ENCODE data around the gene CEP68. TPM values are rescaled to one million over a fixed set of nuclear protein-coding genes. Genes with fewer than 3 reads are reported as not detected.

CEP68 gene
- total RNA-seq, 4 donors from 2014 or later, result 21.6 to 40.4 (median 25.2) TPM

- Histone ChIP-seq H3K4me1 (peaks cover 0 to 31% (median 0%) of the 10 kb centered on the region in 4 donors), H3K27ac (no peak overlapping the region), H3K36me3 (peaks cover 0 to 81% (median 0%) of the 10 kb centered on the region in 3 donors), H3K4me3 (no peak overlapping the region), H3K27me3 (no peaks in the 10 kb centered on the region), H3K9me3 (no peaks in the 10 kb centered on the region)
- no peak for DNase-seq (ENCODE audit: low spot score in 2 of 2)
- TF ChIP-seq EP300 (IDR thresholded peaks at IDR 0.05), result no peak
- no peak for TF ChIP-seq POLR2A (IDR thresholded peaks at IDR 0.05)
- TF ChIP-seq CTCF (IDR thresholded peaks at IDR 0.05), result no peak
- 89 to 92% methylated on average over 1 of the region's 1 CpG for WGBS, 2 donors
Observed at GRCh38 chr2:65096948-65097347, 40.7 kb downstream of the CEP68 start.

DNA sequence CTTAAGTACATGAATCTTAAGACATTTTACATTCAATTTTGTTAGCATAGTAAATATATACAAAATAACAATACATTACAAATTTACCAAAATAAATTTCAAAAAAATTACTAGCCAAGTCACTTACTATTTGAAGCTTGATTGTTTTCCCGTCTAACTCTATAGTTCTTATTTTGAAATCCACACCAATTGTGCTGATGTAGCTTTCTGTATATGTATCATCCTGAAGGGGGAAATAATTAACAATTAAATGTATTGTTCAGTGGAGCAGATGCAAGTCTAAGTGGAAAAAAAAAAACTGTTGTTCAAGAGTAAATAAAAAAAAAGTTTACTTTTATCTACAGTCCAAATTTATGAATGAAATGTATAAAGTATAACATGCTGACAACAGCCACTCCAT, 41.6 kb downstream of the CEP68 start:
- DNase-seq (ENCODE audit: low spot score in 2 of 2), result no peak
- Histone ChIP-seq H3K4me3 (no peak overlapping the region), H3K27me3 (no peaks in the 10 kb centered on the region), H3K4me1 (peaks cover 0 to 28% (median 0%) of the 10 kb centered on the region in 4 donors), H3K27ac (no peak overlapping the region), H3K36me3 (peaks cover 0 to 73% (median 0%) of the 10 kb centered on the region in 3 donors), H3K9me3 (no peaks in the 10 kb centered on the region)
- 20 to 29% methylated on average over 1 of the region's 1 CpG for WGBS, 2 donors
- TF ChIP-seq EP300 (IDR thresholded peaks at IDR 0.05), result no peak
- no peak for TF ChIP-seq POLR2A (IDR thresholded peaks at IDR 0.05)
- TF ChIP-seq CTCF (IDR thresholded peaks at IDR 0.05), result no peak

DNA sequence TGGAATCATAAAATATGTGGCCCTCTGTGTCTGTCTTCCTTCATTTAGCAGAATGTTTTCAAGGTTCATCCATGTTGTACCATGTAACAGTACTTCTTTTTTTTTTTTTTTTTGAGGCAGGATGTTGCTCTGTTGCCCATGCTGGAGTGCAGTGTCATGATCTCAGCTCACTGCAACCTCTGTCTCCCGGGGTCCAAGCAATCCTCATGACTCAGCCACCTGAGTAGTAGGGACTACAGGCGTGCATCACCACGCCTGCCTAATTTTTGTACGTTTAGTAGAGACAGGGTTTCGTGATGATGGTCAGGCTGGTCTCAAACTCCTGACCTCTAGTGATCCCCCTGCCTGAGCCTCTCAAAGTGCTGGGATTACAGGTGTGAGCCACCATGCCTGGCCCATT, 42.5 kb downstream of the CEP68 start:
- peaks cover 0 to 71% (median 0%) of the 10 kb centered on the region in 3 donors for H3K36me3 ChIP-seq
- 83 to 87% methylated on average over 5 of the region's 5 CpGs for WGBS, 2 donors
- no peaks in the 10 kb centered on the region for H3K27me3 ChIP-seq

DNA sequence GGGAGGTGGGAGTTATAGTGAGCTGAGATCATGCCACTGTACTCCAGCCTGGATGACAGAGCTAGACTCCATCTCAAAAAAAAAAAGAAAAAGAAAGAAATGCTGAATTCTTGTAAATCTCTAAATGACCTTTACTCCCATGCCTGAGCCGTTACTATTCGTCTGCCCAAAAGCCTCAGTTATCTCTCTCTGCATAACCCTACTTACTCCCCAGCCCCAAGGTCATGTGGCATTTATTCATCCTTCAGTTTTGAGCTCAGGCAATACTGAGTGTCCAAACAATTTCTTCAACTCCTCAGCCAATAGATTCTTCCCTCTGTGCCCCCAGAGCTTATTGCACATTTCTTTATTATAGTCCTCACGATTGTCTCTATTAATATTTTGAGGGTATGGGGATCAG, 44.9 kb downstream of the CEP68 start:
- no peak for DNase-seq (ENCODE audit: low spot score in 2 of 2)
- H3K4me1 ChIP-seq, result peaks cover 0 to 41% (median 0%) of the 10 kb centered on the region in 4 donors
- no peaks in the 10 kb centered on the region for H3K9me3 ChIP-seq
- H3K27ac ChIP-seq, result no peak overlapping the region
- no peak for TF ChIP-seq POLR2A (IDR thresholded peaks at IDR 0.05)
- TF ChIP-seq EP300 (IDR thresholded peaks at IDR 0.05), result no peak
- no peak for TF ChIP-seq CTCF (IDR thresholded peaks at IDR 0.05)
- no peaks in the 10 kb centered on the region for H3K27me3 ChIP-seq
- no peak overlapping the region for H3K4me3 ChIP-seq
- peaks cover 0 to 53% (median 0%) of the 10 kb centered on the region in 3 donors for H3K36me3 ChIP-seq
- WGBS, 2 donors, result 36 to 47% methylated on average over 3 of the region's 3 CpGs

More for the DNA sequence above, 42.5 kb downstream of the CEP68 start:
- no peak for TF ChIP-seq POLR2A (IDR thresholded peaks at IDR 0.05)
- TF ChIP-seq EP300 (IDR thresholded peaks at IDR 0.05), result no peak
- no peak for TF ChIP-seq CTCF (IDR thresholded peaks at IDR 0.05)
- Histone ChIP-seq H3K9me3 (no peaks in the 10 kb centered on the region), H3K27ac (no peak overlapping the region), H3K4me1 (peaks cover 0 to 33% (median 0%) of the 10 kb centered on the region in 4 donors), H3K4me3 (no peak overlapping the region)
- DNase-seq (ENCODE audit: low spot score in 2 of 2), result no peak

GRCh38 chr2:65103013-65103715, 46.9 kb downstream of the CEP68 start:
- Histone ChIP-seq H3K9me3 (no peaks in the 10 kb centered on the region), H3K27me3 (no peaks in the 10 kb centered on the region), H3K27ac (no peak overlapping the region), H3K36me3 (peaks cover 0 to 40% (median 0%) of the 10 kb centered on the region in 3 donors), H3K4me3 (no peak overlapping the region), H3K4me1 (peaks cover 0 to 28% (median 0%) of the 10 kb centered on the region in 4 donors)
- no peak for TF ChIP-seq POLR2A (IDR thresholded peaks at IDR 0.05)
- no peak for TF ChIP-seq EP300 (IDR thresholded peaks at IDR 0.05)
- no peak for TF ChIP-seq CTCF (IDR thresholded peaks at IDR 0.05)
- 50 to 60% methylated on average over 6 of the region's 6 CpGs for WGBS, 2 donors
- DNase-seq (ENCODE audit: low spot score in 2 of 2), result no peak

All from tibial nerve (tissue), 4 donors.